Measurements from ENCODE around the gene ABLIM1. TPM values are rescaled to one million over a fixed set of nuclear protein-coding genes. Genes with fewer than 3 reads are reported as not detected.

Gene ABLIM1
- total RNA-seq, 1 donor = 52.5 TPM

- no peak for DNase-seq (ENCODE audit: low read depth in 2 of 3, low spot score in 2 of 3)
Observed at GRCh38 chr10:114551636-114551972, 106.5 kb downstream of the ABLIM1 start.

- peak in 1 of 3 donors; percentile 67 for DNase-seq (ENCODE audit: low read depth in 2 of 3, low spot score in 2 of 3)
Observed at GRCh38 chr10:114550756-114551635, 107.1 kb downstream of the ABLIM1 start.

GRCh38 chr10:114548662-114549061 lies 109.4 kb downstream of the ABLIM1 start:
- no peak for DNase-seq (ENCODE audit: low read depth in 2 of 3, low spot score in 2 of 3)

- DNase-seq (ENCODE audit: low read depth in 2 of 3, low spot score in 2 of 3) = peak in 2 of 3 donors; percentile 48 to 59
Observed at GRCh38 chr10:114547514-114547913, 110.6 kb downstream of the ABLIM1 start.

GRCh38 chr10:114547056-114547455 lies 111.0 kb downstream of the ABLIM1 start:
- DNase-seq (ENCODE audit: low read depth in 2 of 3, low spot score in 2 of 3) = no peak

- no peak for DNase-seq (ENCODE audit: low read depth in 2 of 3, low spot score in 2 of 3)
Observed at GRCh38 chr10:114545819-114546218, 112.3 kb downstream of the ABLIM1 start.

GRCh38 chr10:114545071-114545470 lies 113.0 kb downstream of the ABLIM1 start:
- DNase-seq (ENCODE audit: low read depth in 2 of 3, low spot score in 2 of 3) = no peak

- DNase-seq (ENCODE audit: low read depth in 2 of 3, low spot score in 2 of 3) = peak in 2 of 3 donors; percentile 51 to 72
Observed at GRCh38 chr10:114544045-114544659, 113.9 kb downstream of the ABLIM1 start.

GRCh38 chr10:114543456-114543855 lies 114.6 kb downstream of the ABLIM1 start:
- DNase-seq (ENCODE audit: low read depth in 2 of 3, low spot score in 2 of 3) = no peak

- no peak for DNase-seq (ENCODE audit: low read depth in 2 of 3, low spot score in 2 of 3)
Observed at GRCh38 chr10:114542373-114542772, 115.7 kb downstream of the ABLIM1 start.

- no peak for DNase-seq (ENCODE audit: low read depth in 2 of 3, low spot score in 2 of 3)
Observed at GRCh38 chr10:114541797-114542160, 116.3 kb downstream of the ABLIM1 start.

GRCh38 chr10:114541081-114541796 lies 116.8 kb downstream of the ABLIM1 start:
- peak in 1 of 3 donors; percentile 69 for DNase-seq (ENCODE audit: low read depth in 2 of 3, low spot score in 2 of 3)

GRCh38 chr10:114540236-114540635 lies 117.8 kb downstream of the ABLIM1 start:
- DNase-seq (ENCODE audit: low read depth in 2 of 3, low spot score in 2 of 3) = no peak

- no peak for DNase-seq (ENCODE audit: low read depth in 2 of 3, low spot score in 2 of 3)
Observed at GRCh38 chr10:114539623-114540022, 118.5 kb downstream of the ABLIM1 start.

GRCh38 chr10:114538181-114538906 lies 119.7 kb downstream of the ABLIM1 start:
- peak in 1 of 3 donors; percentile 49 for DNase-seq (ENCODE audit: low read depth in 2 of 3, low spot score in 2 of 3)

- DNase-seq (ENCODE audit: low read depth in 2 of 3, low spot score in 2 of 3) = no peak
Observed at GRCh38 chr10:114537736-114538135, 120.3 kb downstream of the ABLIM1 start.

- no peak for DNase-seq (ENCODE audit: low read depth in 2 of 3, low spot score in 2 of 3)
Observed at GRCh38 chr10:114534571-114534981, 123.5 kb downstream of the ABLIM1 start.

- DNase-seq (ENCODE audit: low read depth in 2 of 3, low spot score in 2 of 3) = no peak
Observed at GRCh38 chr10:114532226-114532625, 125.8 kb downstream of the ABLIM1 start.

GRCh38 chr10:114526504-114527238 lies 131.4 kb downstream of the ABLIM1 start:
- DNase-seq (ENCODE audit: low read depth in 2 of 3, low spot score in 2 of 3) = peak; percentile 82 to 96 (median 91)

- DNase-seq (ENCODE audit: low read depth in 2 of 3, low spot score in 2 of 3) = peak in 2 of 3 donors; percentile 50
Observed at GRCh38 chr10:114526126-114526503, 132.0 kb downstream of the ABLIM1 start.
